Gastrocnemius medialis (tissue), 4 donors: ENCODE measurements around the gene CGGBP1.
"Not testable (repeated sequence)": the region's sequence is repeated elsewhere in the genome, so short reads cannot be mapped to it uniquely, and the experiment has no call there.

Source experiments
- CTCF ChIP-seq, 5 experiments: fragments of 450-650 bp in 3 of 5; fragments of 200-600 bp in 2 of 5; sonication (generic) in 2 of 5; IDR thresholded peaks in 4 of 5; conservative IDR thresholded peaks in 1 of 5; 1 replicate in 4 of 5; 2 replicates in 1 of 5; pipeline ENCODE4 v1.5.1; 2016 to 2019; ENCODE audit warnings: antibody characterized with exemption in 5 of 5, mild to moderate bottlenecking in 3 of 5, moderate library complexity in 3 of 5
- POLR2A ChIP-seq, 2 donors: fragments of 450-650 bp; IDR thresholded peaks; one replicate each; pipeline ENCODE4 v1.6.1; 2017; ENCODE audit warnings: antibody characterized with exemption in 2 of 2, mild to moderate bottlenecking in 2 of 2, moderate library complexity in 2 of 2

DNA sequence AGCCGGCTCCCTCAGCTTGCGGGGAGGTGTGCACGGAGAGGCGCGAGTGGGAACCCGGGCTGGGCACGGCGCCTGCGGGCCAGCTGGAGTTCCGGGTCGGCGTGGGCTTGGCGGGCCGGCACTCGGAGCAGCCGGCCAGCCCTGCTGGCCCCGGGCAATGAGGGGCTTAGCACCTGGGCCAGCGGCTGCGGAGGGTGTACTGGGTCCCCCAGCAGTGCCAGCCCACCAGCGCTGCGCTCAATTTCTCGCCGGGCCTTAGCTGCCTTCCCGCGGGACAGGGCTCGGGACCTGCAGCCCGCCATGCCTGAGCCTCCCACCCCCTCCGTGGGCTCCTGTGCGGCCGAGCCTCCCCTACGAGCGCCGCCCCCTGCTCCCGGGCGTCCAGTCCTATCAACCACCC lies 43.1 kb downstream of the CGGBP1 start:
- not testable (repeated sequence) for TF ChIP-seq POLR2A (IDR thresholded peaks at IDR 0.05); CTCF (IDR thresholded peaks at IDR 0.05 in 4 of 5, conservative IDR thresholded peaks at IDR 0.05 in 1 of 5)
